NCI-H446 treated with DMSO at 0.1 percent for 48 hours (cell line): Measurements from ENCODE around the gene PARP4.
"Not testable (repeated sequence)": the region's sequence is repeated elsewhere in the genome, so short reads cannot be mapped to it uniquely, and the experiment has no call there.

ENCODE experiments used
- DNase-seq: peaks from one replicate; lab custom pipeline; 2025; lab: John Stamatoyannopoulos, UW

The PARP4 gene

GRCh38 chr13:24450530-24450929, 62.0 kb downstream of the PARP4 start:
- DNase-seq = no peak

- not testable (repeated sequence) for DNase-seq
Observed at GRCh38 chr13:24444851-24445250, 67.7 kb downstream of the PARP4 start.

GRCh38 chr13:24443366-24443765, 69.2 kb downstream of the PARP4 start:
- no peak for DNase-seq

GRCh38 chr13:24426045-24426444, 86.5 kb downstream of the PARP4 start:
- DNase-seq = not testable (repeated sequence)

- DNase-seq = not testable (repeated sequence)
Observed at GRCh38 chr13:24419668-24420067, 92.9 kb downstream of the PARP4 start.

- DNase-seq = no peak
Observed at GRCh38 chr13:24407844-24408243, 104.7 kb downstream of the PARP4 start.

GRCh38 chr13:24406524-24406923, 106.1 kb downstream of the PARP4 start:
- DNase-seq = no peak

- no peak for DNase-seq
Observed at GRCh38 chr13:24396821-24397220, 115.8 kb downstream of the PARP4 start.

GRCh38 chr13:24392972-24393371, 119.6 kb downstream of the PARP4 start:
- no peak for DNase-seq

GRCh38 chr13:24391771-24392683, 120.6 kb downstream of the PARP4 start:
- not testable (repeated sequence) for DNase-seq

GRCh38 chr13:24390795-24391194, 121.8 kb downstream of the PARP4 start:
- not testable (repeated sequence) for DNase-seq

GRCh38 chr13:24389506-24389905, 123.1 kb downstream of the PARP4 start:
- DNase-seq = no peak

- DNase-seq = not testable (repeated sequence)
Observed at GRCh38 chr13:24388743-24389142, 123.8 kb downstream of the PARP4 start.

- DNase-seq = no peak
Observed at GRCh38 chr13:24386816-24387708, 125.5 kb downstream of the PARP4 start.

GRCh38 chr13:24385902-24386301, 126.7 kb downstream of the PARP4 start:
- DNase-seq = no peak

- not testable (repeated sequence) for DNase-seq
Observed at GRCh38 chr13:24384946-24385345, 127.6 kb downstream of the PARP4 start.

GRCh38 chr13:24384091-24384490, 128.5 kb downstream of the PARP4 start:
- DNase-seq = not testable (repeated sequence)

- DNase-seq = no peak
Observed at GRCh38 chr13:24381541-24382265, 130.9 kb downstream of the PARP4 start.

- not testable (repeated sequence) for DNase-seq
Observed at GRCh38 chr13:24380881-24381280, 131.7 kb downstream of the PARP4 start.

- DNase-seq = not testable (repeated sequence)
Observed at GRCh38 chr13:24380227-24380626, 132.4 kb downstream of the PARP4 start.

- not testable (repeated sequence) for DNase-seq
Observed at GRCh38 chr13:24371273-24371672, 141.3 kb downstream of the PARP4 start.
